Sigmoid colon (tissue), 4 donors: ENCODE results near the gene SUMO3.

Source experiments
- CTCF ChIP-seq, 4 experiments: fragments of 450-650 bp in 3 of 4; fragments of 200-600 bp in 1 of 4; IDR thresholded peaks; one replicate each; pipeline ENCODE4 v1.5.1; 2016 to 2019; ENCODE audit warnings: antibody characterized with exemption in 4 of 4, mild to moderate bottlenecking in 3 of 4, moderate library complexity in 2 of 4
- EP300 ChIP-seq, 4 donors: sonication (generic); formaldehyde crosslinking; IDR thresholded peaks; one replicate each; pipeline ENCODE4 v1.6.1; 2017; ENCODE audit warnings: antibody characterized with exemption in 4 of 4
- POLR2A ChIP-seq, 2 donors: fragments of 450-650 bp; IDR thresholded peaks; one replicate each; pipeline ENCODE4 v1.6.1; 2016; ENCODE audit warnings: antibody characterized with exemption in 2 of 2, mild to moderate bottlenecking in 2 of 2, moderate library complexity in 2 of 2
- POLR2AphosphoS5 ChIP-seq, 4 donors: sonication (generic); formaldehyde crosslinking; IDR thresholded peaks; one replicate each; pipeline ENCODE4 v1.6.1; 2017; ENCODE audit warnings: antibody characterized with exemption in 4 of 4

GRCh38 chr21:44765231-44766013 lies 52.4 kb downstream of the SUMO3 start:
- TF ChIP-seq CTCF (IDR thresholded peaks at IDR 0.05) (no peak), POLR2A (IDR thresholded peaks at IDR 0.05) (no peak), POLR2AphosphoS5 (IDR thresholded peaks at IDR 0.05) (no peak), EP300 (IDR thresholded peaks at IDR 0.05) (no peak)
